Measurements from ENCODE around the gene LRP1B.

DNA sequence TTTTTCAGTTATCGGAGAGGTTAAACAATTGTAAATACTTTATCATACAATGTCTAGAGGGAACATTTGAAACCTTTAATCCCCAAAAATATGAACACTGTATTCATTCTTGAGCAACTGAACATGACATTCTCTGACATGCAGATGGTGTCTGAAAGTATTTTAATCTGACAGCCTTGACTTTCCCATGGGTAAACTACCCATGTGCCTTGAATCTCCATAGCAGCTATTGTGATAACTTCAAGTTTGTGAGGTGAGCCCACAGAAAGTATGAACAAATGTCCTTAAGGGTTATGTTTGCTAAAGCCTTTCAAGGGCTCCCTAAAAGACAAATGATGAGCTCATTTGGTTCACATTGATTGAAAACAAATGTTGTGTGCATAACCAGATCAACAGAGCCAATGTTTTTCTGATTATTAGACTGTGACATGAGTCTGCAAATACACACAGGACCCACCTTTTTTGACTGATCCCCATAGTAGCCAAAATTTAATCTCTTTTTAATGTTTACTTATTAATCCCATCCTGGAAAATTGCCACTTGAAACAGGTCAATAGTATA, 1326.0 kb downstream of the LRP1B start:
- TF ChIP-seq RAD21 (IDR thresholded peaks at IDR 0.05; ENCODE audit: low read depth) (no peak), EP300 (IDR thresholded peaks at IDR 0.05; ENCODE audit: borderline replicate concordance) (no peak), ZBTB7A (IDR thresholded peaks at IDR 0.05; ENCODE audit: low read depth) (no peak), YY1 (IDR thresholded peaks at IDR 0.05; ENCODE audit: low read depth) (no peak), FOXM1 (IDR thresholded peaks at IDR 0.05; ENCODE audit: borderline replicate concordance, low read depth) (no peak), TEAD4 (IDR thresholded peaks at IDR 0.05) (no peak), TAF1 (IDR thresholded peaks at IDR 0.05; ENCODE audit: low read depth) (no peak), CEBPB (IDR thresholded peaks at IDR 0.05) (no peak)
- TF ChIP-seq, protein P1, sequence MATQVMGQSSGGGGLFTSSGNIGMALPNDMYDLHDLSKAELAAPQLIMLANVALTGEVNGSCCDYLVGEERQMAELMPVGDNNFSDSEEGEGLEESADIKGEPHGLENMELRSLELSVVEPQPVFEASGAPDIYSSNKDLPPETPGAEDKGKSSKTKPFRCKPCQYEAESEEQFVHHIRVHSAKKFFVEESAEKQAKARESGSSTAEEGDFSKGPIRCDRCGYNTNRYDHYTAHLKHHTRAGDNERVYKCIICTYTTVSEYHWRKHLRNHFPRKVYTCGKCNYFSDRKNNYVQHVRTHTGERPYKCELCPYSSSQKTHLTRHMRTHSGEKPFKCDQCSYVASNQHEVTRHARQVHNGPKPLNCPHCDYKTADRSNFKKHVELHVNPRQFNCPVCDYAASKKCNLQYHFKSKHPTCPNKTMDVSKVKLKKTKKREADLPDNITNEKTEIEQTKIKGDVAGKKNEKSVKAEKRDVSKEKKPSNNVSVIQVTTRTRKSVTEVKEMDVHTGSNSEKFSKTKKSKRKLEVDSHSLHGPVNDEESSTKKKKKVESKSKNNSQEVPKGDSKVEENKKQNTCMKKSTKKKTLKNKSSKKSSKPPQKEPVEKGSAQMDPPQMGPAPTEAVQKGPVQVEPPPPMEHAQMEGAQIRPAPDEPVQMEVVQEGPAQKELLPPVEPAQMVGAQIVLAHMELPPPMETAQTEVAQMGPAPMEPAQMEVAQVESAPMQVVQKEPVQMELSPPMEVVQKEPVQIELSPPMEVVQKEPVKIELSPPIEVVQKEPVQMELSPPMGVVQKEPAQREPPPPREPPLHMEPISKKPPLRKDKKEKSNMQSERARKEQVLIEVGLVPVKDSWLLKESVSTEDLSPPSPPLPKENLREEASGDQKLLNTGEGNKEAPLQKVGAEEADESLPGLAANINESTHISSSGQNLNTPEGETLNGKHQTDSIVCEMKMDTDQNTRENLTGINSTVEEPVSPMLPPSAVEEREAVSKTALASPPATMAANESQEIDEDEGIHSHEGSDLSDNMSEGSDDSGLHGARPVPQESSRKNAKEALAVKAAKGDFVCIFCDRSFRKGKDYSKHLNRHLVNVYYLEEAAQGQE (IDR thresholded peaks at IDR 0.05; ENCODE audit: low read depth) = no peak

Measured in Ishikawa (cell line).